Measurements from ENCODE around the gene ZC3HAV1L. TPM values are rescaled to one million over a fixed set of nuclear protein-coding genes. Genes with fewer than 3 reads are reported as not detected.
"Not testable (repeated sequence)": the region's sequence is repeated elsewhere in the genome, so short reads cannot be mapped to it uniquely, and the experiment has no call there.

ZC3HAV1L gene
- total RNA-seq = 13.6 TPM
- long read RNA-seq = 0 reads

DNA sequence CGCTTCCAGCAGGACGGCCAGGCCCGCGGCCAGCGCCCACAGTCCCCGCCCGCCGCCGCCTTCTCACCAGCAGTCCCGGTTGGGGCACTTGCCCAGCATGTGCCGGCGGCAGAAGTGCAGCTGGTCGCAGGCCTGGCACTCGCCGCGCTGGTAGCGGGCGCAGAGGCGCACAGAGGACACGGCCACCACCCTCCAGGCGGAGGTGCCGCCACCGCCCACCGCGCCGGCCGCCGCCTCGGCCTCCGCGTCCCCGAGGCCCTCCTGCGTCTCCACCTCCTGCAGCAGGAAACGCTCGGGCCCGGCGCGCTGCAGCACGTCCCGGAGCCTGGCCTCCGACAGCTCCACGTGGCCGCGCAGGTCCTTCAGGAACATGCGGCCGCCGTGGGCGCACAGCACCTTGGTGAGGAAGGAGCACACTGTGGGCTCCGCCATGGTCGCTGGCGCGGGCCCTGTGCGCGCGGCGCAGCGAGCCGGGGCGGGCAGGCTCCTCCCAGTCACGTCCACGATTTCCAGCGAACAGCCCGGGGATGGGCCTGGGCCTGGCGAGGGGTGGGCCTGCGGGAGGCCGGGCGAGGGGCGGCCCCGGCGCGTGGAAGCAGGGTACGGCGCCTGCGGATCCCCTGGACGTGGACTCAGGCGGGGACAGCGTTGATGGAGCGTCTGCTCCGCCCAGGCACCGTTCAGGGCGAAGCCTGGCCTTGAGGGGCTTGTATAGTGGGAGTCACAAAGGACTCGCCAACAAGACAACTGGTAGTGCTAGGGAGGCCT, at the start of gene ZC3HAV1L:
Gene ZC3HAV1L (minus strand): TSS at position 457 of the 768 bp plus-strand sequence. CDS start 25 bp downstream, at position 432.
- DNase-seq (ENCODE audit: low spot score) = peak; percentile 91

DNA sequence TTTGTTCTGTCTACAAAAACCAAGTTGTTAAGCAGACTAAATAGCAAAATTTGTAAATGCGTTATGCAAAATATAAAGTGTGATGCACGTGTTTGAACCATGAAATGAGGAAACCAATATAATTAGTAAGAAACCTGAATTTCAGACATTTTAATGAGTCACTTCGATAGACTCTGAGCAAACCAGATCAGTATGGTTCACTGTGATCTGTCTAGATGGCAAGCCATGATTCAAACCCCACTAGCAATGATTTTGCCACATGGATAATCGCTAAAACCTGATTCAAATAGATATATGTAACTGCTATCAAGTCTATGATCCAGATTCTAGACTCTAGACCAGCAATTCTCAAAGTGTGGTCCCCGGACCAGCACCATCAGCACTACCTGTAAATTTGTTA, 48.9 kb upstream of the ZC3HAV1L start:
- no peak for DNase-seq (ENCODE audit: low spot score)

GRCh38 chr7:139081584-139081983, 45.7 kb upstream of the ZC3HAV1L start:
- DNase-seq (ENCODE audit: low spot score) = no peak

GRCh38 chr7:139080905-139081304, 45.1 kb upstream of the ZC3HAV1L start:
- no peak for DNase-seq (ENCODE audit: low spot score)

DNA sequence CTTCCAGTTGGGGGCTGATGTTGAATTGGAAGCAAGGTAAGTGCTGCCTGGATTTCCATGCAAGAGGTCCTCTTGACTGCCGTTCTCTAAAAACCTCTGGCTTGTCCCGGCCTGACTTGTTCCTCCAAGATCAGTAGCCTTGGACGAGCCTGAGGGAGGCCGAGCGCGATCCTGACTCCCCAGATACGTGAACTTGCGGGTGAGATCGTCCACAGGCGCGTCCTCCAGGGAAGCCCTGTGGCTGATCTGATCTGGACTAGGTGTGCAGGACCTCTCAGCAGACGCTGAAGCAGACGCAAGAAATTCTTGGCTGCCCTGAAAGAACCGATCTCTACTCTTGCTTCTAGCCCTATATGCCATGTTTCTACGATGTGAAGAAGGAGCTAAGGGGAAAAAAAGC, 44.0 kb upstream of the ZC3HAV1L start:
- no peak for DNase-seq (ENCODE audit: low spot score)

DNA sequence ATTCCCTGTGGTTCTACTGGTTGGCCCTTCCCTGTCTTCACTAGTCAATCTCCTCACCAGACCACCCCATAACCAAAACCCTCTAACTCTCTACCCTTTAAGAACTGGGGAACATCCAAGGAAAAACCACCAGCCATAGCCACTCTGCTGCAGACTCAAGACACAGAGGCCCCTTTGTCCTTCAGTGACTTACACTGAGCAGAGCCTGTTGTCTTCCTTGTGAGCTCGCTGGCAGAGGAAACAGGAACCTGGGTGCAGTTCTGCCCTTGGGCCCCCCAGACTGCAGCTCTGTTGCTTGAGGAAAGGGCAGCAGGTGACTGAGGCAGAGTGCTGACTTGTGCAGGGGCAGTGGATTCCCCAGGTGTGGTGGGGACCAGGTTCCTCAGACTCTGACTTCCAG, 43.1 kb upstream of the ZC3HAV1L start:
- no peak for DNase-seq (ENCODE audit: low spot score)

- no peak for DNase-seq (ENCODE audit: low spot score)
These were observed 42.6 kb upstream of the ZC3HAV1L start for GRCh38 chr7:139078399-139078798.

GRCh38 chr7:139077706-139078105, 41.9 kb upstream of the ZC3HAV1L start:
- DNase-seq (ENCODE audit: low spot score) = not testable (repeated sequence)

DNA sequence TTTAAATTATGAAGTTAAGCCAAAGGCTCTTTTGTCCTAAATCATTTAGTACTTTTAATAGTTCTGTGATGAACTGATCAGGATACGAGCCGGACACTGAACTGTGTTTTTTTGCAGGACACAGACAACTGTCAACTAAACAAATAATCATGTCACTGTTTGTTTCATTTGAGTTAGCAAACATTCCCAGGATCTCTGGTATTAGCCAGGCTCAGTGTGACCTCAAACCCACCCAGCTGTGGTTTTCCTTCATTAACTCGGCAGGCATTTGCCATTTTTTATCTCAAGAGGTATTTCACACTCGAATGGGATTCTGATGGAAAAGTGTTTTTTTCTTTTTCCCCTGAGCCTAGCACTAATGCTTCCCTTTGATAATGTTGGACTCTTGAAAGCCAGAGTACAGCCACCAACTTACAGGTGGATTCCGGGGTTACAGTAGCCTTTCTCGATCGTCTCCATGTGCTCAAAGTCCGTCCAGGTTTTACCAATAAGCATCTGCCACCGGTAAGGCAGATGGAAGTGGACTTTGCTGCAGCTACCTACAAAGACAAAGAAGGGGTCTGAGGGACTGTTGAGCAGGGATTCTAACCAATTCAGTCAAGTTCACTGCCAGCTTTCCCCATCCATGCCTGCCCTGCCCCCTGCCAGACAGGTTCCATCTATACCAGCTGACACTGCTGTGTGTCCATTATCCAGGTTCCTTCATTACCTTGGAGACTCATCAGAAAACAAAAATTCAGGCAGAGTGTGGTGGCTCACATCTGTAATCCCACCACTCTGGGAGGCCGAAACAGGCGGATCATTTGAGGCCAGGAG, 40.2 kb upstream of the ZC3HAV1L start:
- no peak for DNase-seq (ENCODE audit: low spot score)

DNA sequence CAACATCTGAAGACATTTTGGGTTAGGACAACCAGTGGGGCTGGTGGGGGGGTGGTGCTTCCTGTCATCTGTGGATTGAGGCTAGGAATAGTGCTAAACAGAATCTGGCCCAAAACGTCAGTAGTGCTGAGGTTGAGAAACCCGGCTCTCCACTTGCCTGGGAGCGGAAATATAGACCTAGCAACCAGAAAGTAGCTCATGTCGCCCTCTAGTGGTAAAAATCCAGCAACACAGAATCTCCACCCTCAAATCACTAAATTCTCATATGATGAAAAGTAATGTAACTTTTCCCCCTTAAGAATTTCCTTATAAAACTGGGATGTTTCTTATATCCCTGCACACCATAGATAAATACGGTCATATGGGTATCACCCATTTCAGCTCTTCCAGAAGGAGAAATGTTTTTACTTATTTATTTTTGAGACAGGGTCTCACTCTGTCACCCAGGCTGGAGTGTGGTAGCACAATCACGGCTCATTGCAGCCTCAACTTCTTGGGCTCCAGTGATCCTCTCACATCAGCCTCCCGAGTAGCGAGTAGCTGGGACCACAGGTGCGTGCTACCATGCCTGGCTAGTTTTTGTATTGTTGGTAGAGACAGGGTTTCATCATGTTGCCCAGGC, 39.3 kb upstream of the ZC3HAV1L start:
- no peak for DNase-seq (ENCODE audit: low spot score)

DNA sequence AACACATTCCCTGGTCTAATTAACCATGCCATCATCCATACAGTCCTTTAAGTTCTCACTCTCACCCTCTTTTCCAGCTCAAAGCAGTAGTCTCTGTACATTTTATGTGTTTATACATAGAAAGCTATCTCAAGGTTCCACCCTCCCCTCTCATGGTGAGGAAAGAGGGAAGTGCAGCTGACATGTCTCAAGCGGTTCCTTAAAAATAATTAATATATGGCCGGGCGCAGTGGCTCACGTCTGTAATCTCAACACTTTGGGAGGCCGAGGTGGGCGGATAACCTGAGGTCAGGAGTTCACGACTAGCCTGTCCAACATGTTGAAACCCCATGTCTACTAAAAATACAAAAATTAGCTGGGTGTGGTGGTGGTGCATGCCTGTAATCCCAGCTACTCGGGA, 37.0 kb upstream of the ZC3HAV1L start:
- DNase-seq (ENCODE audit: low spot score) = no peak

- no peak for DNase-seq (ENCODE audit: low spot score)
These were observed 35.8 kb upstream of the ZC3HAV1L start for GRCh38 chr7:139071680-139072079.

- no peak for DNase-seq (ENCODE audit: low spot score)
These were observed 32.9 kb upstream of the ZC3HAV1L start for GRCh38 chr7:139068544-139069399.

DNA sequence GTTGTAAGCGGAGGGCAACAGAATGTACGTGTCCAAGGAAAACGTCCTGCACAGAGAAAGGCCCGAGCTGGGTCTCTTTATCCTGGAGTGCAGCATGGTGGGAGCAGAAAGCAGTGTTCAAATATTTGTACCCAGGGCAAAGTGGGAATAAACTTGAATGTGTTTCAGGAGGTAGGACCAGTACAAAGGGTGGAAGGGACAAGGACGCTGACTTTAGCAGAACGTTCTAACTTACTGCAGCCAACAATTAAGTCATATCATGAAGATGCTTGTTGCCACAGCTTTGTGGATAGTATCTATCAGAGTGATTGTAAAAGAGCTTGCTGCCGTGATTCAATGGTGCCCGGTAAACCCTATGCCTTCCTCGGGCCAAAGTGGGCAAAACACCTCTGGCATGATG, 30.5 kb upstream of the ZC3HAV1L start:
- no peak for DNase-seq (ENCODE audit: low spot score)

- no peak for DNase-seq (ENCODE audit: low spot score)
These were observed 29.5 kb upstream of the ZC3HAV1L start for GRCh38 chr7:139065323-139065722.

DNA sequence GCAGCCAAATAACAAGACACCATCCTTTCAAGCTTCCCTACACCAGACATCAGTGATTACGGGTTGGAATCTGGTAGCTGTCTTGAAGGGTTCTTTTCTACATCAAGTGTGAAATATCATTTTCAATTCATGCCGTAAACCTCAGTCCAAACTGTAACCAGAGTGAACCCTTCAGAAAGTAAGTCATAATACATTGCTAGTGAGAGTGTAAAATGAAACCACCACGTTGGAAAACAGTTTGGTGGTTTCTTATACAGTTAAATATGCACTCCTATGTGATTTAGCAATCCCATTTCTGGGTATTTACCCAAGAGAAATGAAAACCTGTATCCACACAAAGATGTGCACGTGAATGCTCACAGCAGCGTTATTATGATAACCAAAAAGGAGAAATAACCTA, 25.6 kb upstream of the ZC3HAV1L start:
- DNase-seq (ENCODE audit: low spot score) = no peak

- DNase-seq (ENCODE audit: low spot score) = no peak
These were observed 24.9 kb upstream of the ZC3HAV1L start for GRCh38 chr7:139060695-139061237.

DNA sequence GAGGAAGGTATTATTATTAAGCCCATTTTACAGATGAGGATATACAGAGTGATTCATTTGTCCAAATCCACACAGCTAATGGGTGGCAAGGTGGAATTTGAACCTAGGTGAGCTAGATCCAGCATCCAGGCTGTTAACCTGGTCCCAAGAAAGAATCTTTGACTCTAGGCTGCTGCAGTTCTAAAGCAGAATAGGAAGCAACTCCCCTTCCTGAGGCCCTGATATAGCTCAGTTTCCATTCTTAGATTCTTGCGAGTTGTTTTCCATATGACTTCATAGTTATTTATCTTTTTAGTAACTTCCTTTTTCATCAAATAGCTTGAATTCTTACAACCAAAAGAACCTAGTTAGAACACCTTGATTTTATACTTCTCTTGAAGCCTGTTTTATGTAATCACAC, 24.1 kb upstream of the ZC3HAV1L start:
- no peak for DNase-seq (ENCODE audit: low spot score)

DNA sequence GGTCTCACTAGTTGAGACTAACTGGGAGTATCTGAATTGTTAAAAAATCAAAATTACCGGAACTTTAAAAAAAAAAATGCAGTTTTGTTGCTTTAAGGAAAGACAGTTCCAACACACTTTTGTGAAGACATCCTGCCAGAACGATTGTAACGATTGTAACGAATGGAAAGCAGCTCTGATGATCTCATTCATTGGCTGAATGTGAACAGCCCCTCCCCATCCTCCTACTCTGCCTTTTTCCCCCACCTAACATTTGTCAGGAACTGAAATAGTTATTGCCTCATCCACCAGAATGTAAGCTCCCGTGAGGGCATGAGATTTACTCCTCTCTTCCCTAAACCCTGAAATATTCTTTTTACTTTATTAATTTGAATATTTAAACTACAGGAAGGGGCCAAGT, 23.1 kb upstream of the ZC3HAV1L start:
- DNase-seq (ENCODE audit: low spot score) = no peak

- no peak for DNase-seq (ENCODE audit: low spot score)
These were observed 19.8 kb upstream of the ZC3HAV1L start for GRCh38 chr7:139055674-139056073.

GRCh38 chr7:139054656-139055055, 18.8 kb upstream of the ZC3HAV1L start:
- not testable (repeated sequence) for DNase-seq (ENCODE audit: low spot score)
